Activated CD8-positive, alpha-beta memory T cell treated with anti-CD3 and anti-CD28 coated beads for 1 hour (primary cell): ENCODE measurements around the gene SPSB4.

Experiments
- DNase-seq, 2 donors: peaks; one replicate each; pipeline ENCODE4 v3.0.0-alpha.2; 2020; ENCODE audit warnings: low read depth in 1 of 2; ENCODE audit errors: extremely low read depth in 1 of 2

Gene SPSB4

DNA sequence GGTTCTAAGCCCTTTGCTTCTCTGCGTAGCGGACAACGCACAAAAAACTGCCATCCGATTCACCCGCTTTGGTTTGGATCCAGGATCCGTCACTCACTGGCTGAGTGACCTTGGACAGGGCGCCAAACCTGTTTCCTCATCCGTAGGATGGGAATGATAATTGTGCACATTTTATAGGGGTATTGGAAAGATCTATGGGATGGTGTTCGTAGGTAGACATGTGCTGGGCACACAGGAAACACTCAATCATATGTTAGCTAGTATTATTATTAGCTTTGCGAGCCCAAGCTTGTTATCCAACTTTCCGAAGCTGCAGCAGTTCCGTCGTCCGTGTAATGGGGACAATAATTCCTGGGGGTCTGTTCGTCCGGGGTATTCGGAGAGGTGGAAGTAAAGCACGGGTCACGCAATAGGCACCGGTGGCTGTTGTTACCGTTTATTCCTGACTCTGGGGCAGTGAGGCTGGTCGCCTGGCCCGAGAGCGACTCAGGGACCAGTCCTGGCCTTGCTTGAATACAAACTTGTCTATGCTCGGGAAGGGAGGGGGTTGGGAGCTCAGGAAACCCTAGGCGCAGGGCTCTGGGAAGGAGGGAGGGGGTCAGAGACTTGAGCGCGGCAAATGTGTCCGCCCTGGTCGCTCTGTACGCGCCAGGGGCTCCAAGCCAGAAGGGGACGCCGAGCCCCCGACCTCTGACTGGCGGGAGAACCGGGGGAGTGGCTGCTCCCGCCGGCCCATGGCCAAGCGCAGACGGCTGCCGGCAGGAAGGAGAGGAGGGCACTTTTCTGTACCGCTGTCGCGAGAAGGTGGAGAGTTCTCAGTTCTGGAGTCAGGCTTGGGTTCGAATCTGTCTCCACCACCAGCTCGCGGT is 1.3 kb downstream of the SPSB4 start:
- no peak for DNase-seq

DNA sequence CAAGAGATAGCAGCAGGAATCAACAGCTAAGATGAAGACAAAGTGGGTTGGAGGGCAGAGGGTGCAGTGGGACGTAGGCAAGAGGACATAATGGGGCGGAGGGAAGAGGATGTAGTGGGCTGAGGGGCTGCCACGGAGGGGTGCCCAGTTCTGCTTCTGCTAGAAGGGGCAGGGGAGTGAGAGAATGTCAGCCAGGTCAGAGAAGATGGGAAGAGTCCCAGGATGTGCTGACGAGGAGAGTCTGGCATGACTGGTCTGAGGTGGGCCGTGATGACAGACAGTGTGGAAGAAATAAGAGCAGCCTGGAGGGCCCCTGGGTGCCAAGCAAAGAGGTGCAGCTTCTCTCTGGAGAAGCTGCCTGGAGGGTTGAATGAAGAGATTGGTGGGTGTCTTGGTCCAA is 4.0 kb downstream of the SPSB4 start:
- no peak for DNase-seq

DNA sequence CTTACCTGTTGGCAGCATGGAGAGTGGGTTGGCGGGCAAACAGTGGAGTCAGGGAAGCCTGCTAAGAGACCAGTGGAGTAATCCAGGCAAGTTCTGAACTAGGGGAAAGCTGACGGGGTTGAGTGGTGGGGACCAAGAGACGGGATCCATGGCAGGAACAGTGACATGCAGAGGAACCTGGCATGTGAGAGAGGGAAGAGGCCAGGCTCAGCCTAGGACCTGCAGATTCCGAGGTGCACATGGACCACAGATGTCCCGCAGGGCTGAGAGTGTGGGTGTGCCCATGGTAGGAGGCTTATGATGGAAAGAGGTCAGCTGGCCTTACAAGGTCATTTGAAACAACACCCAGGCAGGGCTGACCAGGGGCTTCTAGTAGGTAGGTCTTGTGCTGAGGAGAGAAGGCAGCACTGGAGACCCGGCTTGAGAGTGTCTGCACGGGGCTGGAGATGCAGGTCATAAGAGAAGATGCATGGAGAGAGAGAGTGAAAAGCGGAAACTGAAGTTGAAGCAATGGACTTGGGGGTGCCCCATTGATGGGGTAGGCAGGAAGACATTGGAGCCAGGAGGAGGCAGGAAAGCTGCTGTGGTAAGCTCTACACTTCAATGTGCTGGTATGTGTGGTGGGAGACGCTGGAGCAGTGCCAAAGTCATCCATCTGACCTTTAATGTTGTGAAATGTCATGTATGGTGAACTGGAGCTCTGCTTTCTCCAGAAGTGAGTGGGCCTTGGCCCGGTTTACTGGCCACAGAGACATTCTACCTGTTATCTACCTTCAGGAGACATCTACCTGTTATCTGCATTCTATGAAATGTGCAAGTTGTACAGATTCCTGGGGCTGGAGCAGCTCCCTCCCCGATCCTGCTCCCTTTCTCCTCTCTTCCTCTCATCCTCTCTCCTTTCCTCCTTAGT is 4.6 kb downstream of the SPSB4 start:
- DNase-seq: no peak

DNA sequence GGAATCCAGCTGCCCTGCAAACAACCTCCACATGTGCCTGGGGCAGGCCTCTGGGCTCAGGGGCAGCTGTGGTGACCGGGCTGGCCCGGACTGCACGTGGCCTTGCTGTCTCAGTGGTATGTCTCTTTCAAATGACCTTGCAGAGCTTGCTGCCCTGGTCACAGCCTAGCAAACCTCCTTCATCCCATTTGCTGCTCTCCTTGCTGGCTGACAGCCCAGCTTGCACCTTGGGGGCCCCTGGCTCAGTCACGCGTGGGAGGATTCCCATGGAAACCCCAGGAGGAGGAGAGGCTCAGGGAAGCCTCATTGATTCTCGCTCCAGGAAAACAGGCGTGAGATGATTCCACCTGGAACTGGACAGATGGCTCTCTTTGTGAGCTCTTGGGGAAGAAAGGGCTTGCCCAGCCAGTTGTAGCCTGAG is 5.6 kb downstream of the SPSB4 start:
- no peak for DNase-seq

DNA sequence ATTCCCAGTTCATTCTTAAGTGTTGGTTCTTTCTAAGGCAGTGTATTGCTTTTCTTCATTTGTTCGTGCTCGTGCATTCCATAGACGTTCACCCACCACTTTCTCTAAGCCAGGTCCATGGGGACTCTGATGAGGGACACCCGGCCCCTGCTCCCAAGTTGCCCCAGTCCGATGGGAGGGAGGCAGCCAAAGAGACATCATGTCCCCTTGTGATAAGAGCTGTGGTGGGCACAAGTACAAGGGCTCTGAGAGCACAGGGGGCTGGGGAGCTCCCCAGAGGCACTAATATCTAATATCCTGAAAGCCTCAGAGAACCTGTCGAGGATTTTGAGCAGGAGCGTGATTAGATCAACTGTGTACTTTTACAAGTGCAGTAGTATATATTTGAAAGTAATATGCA is 6.3 kb downstream of the SPSB4 start:
- no peak for DNase-seq

DNA sequence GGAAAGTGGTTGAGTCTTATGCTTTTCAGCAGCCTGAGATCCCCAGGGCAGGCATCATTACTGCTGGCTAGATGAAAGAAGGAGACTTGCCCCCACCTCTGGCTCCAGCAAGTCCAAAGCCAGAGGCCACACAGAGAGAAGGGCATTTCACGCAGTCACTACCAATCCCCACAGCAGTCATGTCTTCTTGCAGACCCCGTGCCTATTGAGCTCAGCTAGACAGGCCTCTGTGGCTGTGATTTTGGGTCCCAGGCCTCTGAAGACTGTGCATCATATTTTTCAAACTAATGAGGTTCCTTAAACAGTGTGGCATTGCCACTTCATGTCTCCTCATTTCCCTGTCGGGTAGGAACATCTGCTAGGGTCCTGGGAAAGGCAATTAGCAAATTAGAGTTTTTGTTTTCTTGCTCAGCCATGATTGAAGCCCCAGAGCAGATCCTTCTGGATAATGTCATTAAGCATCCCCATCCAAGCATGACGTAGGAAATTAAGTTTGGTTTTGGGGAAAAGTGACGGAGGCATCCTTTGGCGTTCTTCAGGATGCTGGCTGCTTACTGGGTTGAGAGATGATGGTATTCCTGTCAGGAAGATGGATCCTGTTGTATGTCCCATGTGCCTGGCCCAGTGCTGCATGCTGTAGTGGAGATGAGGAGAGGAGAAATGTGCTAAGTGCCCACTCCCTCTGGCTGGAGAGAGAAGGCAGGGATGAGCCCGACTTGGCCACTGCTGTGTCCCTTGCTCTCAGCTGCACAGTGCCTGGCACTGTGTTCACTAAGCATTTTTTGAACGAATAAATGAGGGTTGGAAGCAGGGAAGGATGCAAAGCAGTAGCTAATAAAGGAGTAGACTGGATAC is 7.0 kb downstream of the SPSB4 start:
- DNase-seq: no peak

DNA sequence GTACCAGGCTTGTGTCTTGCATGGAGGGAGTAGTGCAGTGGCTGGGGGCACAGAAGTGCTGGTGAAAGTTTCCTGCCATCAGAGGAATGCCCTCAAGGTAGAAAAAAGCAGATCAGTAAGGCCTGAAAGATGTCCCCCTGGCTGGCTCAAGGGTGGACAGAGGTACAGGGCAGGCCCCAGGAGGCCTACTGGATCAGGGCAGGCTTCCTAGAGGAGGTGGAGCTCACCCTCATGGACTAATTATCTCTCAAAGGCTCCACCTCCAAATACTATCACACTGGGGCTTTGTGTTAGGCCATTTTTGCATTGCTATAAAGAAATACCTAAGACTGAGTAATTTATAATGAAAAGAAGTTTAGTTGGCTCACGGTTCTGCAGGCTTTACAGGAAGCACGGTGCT is 7.8 kb downstream of the SPSB4 start:
- no peak for DNase-seq

DNA sequence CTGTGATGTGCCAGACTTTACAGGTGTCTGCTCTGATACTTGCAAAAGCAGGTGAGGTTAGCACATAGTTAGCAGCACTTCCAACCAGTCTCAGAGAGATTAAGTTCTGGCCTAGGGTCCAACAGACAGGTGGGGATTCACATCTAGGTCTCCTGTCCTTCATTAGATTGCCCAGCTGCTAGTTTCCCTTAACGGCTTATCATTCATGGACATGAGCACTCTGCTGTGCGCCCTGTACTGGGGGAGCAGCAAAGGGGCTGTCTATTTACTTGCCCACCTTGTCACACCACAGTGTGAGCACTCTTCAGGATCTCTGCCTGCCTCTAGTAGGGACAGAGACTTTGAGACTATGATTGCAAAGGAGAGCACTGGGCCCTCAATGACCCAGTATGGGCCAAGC is 8.7 kb downstream of the SPSB4 start:
- DNase-seq: no peak

DNA sequence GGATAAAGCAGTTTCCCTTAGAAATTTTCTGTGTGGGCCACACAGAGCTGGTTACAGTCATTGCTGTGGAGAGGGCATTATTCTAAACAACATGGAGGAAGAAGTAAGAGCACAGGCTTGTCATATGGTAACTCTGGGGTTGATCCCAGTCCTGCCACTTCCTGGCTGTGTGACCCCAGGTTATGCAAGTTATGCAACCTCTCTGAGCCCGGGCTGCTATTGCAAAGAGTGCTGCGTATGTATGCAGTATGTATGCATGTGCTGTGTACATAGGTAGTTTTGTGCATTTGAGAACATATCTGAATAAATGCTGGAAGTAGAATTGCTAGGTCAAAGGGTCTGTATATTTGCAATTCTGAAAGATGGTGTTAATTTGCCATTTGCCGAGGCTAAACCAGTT is 9.2 kb downstream of the SPSB4 start:
- DNase-seq: no peak

DNA sequence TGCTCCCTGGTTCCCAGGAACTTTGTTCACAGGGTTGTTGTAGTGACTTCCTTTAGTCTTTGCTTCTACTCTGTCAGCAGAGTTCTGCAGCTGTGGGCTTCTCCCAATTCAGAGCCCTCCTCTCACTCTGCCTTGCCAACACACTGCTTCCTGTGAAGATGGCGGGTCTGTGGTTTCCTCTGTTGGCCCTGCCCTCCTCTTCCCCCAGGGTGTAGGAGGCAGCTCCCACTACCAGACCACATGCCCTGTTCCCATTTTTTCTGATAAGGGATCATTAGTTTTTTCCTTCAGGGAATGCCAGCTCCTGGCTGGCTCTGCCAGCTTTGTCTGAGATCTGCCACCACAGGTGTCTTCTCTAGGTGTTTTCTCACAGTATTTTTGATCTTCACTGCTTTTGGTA is 12.7 kb downstream of the SPSB4 start:
- no peak for DNase-seq

DNA sequence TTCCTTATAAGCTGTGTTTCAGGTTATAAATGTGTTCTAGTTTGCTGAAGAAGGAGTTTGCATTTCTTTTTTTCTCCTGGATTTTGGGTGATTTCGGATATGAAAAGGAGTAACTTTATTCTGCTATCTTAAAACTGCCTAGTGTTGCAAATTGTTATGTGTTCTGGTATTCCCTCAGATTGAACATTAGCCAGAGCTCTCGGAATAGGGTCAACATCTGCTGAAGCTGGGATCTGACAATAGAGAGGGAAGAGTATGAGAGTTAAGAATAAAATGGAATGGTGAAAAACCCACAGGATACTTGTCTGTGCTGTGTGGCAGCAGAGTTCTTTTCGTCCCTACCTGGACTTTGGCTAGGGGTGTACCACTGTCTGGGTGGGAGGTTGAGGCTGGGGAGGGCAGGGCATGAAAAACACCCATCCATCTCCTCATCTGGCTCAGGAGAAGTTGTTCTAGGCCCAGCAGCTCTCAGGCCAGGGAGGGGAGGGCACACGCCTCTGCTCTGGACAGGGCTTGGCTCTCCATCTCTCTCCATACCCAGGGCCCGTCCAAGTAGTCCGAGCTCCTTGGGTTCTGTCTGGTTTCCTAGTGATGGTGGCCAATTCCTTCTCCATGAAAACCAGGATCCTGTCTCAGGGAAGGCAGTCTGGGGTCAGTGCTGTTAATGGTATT is 13.2 kb downstream of the SPSB4 start:
- no peak for DNase-seq

DNA sequence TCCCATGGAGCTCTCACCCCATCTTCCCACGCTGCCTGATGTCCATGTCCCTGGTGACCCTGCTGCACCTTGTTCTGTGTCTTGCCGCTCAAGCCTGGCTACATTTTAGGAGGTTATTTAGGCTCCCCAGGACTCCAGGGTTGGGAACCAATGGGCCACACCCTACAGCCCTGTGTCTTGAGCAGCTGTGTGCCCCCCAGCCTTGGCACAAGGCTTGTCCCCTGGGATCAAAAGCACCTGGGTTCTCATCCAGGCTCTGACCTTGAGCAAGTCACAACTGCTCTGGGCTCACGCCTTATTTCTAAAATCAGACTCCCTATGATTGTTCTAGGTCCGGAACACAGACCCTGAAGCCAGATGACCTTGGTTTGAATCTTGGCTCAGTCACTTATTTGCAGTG is 14.1 kb downstream of the SPSB4 start:
- DNase-seq: no peak

DNA sequence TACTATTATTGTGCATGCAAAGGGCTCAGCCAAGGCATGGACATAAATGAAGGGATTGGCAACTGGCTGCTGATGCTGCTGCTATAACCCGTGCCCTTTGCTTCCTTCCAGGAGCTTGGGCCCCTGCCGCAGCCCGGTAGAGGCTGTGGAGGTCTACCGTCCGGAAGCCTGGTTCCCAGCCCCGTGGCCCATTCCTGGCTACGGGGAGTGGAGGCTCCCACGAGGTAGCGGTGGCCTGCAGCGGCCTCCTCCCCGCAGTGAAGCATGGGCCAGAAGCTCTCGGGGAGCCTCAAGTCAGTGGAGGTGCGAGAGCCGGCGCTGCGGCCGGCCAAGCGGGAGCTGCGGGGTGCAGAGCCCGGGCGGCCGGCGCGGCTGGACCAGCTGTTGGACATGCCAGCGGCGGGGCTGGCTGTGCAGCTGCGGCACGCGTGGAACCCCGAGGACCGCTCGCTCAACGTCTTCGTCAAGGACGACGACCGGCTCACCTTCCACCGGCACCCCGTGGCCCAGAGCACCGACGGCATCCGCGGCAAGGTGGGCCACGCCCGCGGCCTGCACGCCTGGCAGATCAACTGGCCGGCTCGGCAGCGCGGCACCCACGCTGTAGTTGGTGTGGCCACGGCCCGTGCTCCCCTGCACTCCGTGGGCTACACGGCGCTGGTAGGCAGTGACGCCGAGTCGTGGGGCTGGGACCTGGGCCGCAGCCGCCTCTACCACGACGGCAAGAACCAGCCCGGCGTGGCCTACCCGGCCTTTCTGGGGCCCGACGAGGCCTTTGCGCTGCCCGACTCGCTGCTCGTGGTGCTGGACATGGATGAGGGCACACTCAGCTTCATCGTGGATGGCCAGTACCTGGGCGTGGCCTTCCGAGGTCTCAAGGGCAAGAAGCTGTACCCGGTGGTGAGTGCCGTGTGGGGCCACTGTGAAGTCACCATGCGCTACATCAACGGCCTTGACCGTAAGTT is 15.0 kb downstream of the SPSB4 start:
- no peak for DNase-seq

DNA sequence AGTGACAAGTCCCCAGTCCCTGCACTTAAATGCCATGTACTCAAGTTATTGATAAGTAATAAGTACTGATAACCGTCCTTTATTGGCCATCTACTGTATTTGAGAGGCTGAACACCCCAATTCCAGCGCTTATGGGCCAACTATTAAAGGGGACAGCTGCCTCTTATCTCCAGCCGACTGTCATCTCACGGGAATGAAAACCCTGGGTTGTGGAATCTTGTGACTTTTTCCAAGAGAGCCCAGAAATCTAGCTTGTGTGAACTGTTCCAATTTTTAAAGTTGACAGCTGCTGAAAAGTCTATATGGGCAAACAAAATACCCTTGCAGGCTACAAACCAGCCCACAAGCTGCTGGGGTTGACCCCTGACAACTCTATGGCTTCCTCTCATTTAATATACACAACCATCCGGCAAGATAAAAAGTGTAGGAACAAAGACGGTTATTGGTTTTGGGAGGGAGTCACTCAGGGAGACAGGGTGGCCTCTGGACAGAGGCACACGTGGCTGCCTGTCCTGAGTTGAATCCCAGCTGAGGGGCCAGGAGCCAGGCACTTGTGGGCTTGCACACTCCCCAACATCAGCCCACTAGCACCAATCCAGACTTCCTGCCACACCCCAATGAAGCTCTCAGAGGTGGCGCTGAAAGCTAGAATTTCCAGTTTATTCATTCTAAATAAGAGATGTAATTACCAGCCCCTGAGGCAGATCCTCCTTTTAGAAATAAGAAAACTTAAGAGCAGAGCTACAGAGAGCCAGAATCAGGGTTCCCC is 16.2 kb downstream of the SPSB4 start:
- no peak for DNase-seq

DNA sequence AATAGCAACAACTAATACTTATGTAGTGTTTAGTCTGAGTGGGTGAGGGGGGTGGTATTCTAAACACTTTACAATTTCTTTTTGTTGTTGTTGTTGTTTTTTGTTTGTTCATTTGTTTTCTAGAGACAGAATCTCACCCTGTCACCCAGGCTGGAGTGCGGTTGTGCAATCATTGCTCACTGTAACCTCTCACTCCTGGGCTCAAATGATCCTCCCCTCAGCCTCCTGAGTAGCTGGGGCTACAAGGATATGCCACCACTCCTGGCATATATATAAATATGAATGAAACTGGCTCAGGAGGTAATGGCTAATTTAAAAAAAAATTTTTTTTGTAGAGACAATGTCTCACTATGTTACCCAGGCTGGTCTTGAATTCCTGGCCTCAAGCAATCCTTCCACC is 19.1 kb downstream of the SPSB4 start:
- no peak for DNase-seq

DNA sequence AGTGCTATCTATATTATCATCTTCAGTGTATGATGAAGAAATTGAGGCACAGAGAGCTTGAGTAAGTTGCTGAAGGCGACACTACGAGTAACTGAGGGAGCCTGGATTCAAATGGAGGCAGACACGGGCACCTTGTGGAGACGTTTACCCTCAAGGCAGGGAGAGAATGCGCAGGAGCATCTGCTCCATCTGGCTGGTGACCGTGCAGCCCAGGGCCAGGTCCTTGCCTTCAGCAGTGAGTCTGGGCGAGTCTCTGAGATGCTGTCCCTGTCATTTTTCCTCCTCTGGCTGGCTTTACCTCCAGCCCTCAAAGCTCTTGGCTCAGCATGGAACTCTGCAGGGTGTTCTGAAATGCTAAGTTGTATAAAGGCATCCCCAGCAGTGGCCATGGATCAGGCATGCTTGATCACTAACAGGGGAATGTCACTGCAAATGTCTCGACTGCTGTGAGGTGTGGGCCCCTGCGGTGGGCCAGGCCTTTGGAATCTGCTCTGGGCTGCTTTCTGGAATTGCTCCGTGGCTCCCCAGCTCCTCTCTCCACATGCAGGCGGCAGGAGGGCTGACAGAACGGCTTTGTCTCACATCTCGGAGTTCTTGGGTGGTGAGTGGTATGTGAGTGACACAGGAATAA is 19.7 kb downstream of the SPSB4 start:
- DNase-seq: no peak

DNA sequence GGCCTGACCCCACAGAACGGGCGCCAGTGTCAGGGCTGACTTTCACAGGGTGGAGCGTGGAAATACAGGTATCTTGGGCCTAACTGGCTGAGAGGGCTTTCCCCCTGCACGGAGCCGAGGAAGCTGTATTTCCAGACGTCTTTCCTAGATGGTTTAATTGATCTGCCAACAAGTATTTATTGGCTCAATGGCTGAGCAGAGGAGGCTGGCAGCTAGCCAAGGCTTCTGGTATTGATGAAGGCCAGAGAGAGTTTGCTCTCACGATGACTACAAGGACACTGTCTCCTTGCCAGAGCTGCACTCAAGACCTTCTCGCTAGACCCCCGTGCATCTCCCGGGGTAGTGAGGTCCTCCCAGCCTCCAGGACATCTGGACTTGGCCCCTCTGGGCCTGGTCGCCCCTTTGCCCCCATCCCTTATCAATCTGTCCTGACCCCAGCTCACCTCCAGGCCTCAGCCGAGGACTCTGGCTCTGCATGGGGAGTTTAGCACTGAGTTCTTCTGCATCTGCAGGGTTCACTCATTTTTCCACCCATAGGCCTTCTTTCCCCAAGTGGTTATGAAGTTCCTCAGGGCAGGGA is 20.6 kb downstream of the SPSB4 start:
- DNase-seq: no peak

DNA sequence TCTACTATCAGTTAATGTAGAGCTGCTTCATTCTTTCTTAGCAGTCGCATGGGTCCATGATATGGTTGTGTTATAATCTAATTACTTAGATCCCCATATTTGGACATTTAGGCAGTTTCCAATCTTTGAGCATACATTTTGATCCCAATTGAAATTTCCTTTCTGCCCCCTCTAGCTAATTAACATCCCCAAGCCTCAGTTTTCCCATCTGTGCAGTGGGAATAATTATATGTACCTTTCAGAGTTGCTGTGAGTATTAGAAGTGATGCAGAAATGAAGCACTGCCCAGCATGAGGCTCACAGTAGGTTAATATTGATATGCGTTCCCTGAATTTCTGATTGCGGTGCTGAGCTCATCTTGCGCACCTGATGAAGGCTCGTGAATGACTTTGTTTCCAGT is 21.8 kb downstream of the SPSB4 start:
- no peak for DNase-seq
